Mammary microvascular endothelial cell (primary cell): ENCODE data around the gene AP3S1. TPM values are rescaled to one million over a fixed set of nuclear protein-coding genes. Genes with fewer than 3 reads are reported as not detected.

Experiments
- total RNA-seq: library from RNA; depleted of rRNA; stranded (reverse); fragments of >200 nt; gene quantifications from 2 replicates; pipeline ENCODE4 v1.2.3, GENCODE V29; 2015

Gene AP3S1
- total RNA-seq: 72.0 and 99.3 TPM in 2 replicates

GRCh38 chr5:115841382-115842088 is at the start of gene AP3S1, which contains the start of gene ATG12:
AP3S1 (plus strand) TSS chr5:115841935; CDS start chr5:115842038, 103 bp downstream.
ATG12 (minus strand) TSS chr5:115841565; CDS start chr5:115841552, 13 bp downstream.

GRCh38 chr5:115816226-115817081 is 25.3 kb upstream of the AP3S1 start, which contains the start of gene CDO1:
CDO1 (minus strand) TSS chr5:115816659; CDS start chr5:115816397, 262 bp downstream.

GRCh38 chr5:115962239-115962564 is 120.5 kb downstream of the AP3S1 start, which contains the start of gene LVRN:
LVRN (plus strand) TSS chr5:115962475; CDS start chr5:115962618, 143 bp downstream.

Other genes starting within 250 kb of the AP3S1 start
- 0.44 and 2.7 TPM in 2 replicates for gene TICAM2, start 239.5 kb upstream of the AP3S1 start, total RNA-seq
- gene TMED7, start 215.9 kb upstream of the AP3S1 start, total RNA-seq: 81.7 and 84.3 TPM in 2 replicates
- gene CDO1, start 25.3 kb upstream of the AP3S1 start, total RNA-seq: 0.15 and 1.2 TPM in 2 replicates
- 51.0 and 59.6 TPM in 2 replicates for gene ATG12, start 370 bp upstream of the AP3S1 start, total RNA-seq
- not detected in 2 replicates for gene LVRN, start 120.5 kb downstream of the AP3S1 start, total RNA-seq
- 0.07 and 0.15 TPM in 2 replicates for gene ARL14EPL, start 190.5 kb downstream of the AP3S1 start, total RNA-seq
- 30.4 and 38.2 TPM in 2 replicates for gene COMMD10, start 243.1 kb downstream of the AP3S1 start, total RNA-seq